ENCODE data around the gene SELENOI.

Gene SELENOI

DNA sequence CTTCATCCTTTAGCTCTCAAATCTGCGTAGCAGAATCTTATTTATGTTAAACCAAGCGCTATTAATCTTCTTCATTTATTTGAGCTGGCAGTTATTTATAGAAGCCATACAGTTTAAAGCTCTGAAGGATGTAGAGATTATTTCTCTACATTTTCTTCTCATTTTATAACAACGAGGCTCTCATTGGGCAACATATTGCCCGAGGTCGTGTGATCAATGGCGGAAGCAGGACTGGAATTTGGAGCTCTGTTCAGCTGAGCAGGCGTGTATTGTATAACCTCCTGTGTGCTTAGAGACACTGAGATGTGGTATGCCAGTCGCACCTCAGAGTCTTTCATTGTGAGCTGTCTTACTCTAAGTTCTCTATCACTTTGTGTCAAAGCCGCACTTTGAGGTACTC is 38.2 kb downstream of the SELENOI start:
- TF ChIP-seq, protein P1, sequence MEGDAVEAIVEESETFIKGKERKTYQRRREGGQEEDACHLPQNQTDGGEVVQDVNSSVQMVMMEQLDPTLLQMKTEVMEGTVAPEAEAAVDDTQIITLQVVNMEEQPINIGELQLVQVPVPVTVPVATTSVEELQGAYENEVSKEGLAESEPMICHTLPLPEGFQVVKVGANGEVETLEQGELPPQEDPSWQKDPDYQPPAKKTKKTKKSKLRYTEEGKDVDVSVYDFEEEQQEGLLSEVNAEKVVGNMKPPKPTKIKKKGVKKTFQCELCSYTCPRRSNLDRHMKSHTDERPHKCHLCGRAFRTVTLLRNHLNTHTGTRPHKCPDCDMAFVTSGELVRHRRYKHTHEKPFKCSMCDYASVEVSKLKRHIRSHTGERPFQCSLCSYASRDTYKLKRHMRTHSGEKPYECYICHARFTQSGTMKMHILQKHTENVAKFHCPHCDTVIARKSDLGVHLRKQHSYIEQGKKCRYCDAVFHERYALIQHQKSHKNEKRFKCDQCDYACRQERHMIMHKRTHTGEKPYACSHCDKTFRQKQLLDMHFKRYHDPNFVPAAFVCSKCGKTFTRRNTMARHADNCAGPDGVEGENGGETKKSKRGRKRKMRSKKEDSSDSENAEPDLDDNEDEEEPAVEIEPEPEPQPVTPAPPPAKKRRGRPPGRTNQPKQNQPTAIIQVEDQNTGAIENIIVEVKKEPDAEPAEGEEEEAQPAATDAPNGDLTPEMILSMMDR (IDR thresholded peaks at IDR 0.05; ENCODE audit: extremely low read depth, missing control alignments), result no peak
- DNase-seq (ENCODE audit: low spot score), result no peak

DNA sequence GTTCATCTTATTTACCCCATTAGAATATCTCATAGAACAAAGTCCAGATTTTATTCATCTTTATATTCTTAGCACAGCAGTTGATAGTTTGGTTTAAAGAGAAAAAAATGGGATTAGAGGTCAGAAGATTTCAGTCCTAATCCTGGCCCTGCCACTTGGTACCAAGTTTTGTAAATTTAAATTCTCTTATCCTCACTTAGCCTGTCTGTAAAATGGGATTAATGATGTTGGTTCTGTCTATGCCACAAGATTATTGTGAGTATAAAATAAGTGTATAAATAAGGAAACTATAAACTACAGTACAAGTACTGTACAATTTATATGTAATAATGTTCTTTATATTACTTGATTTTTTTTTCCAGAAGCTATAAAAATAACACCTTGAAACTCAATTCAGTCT is 38.7 kb downstream of the SELENOI start:
- TF ChIP-seq, protein P1 (IDR thresholded peaks at IDR 0.05; ENCODE audit: extremely low read depth, missing control alignments), result no peak
- no peak for DNase-seq (ENCODE audit: low spot score)

DNA sequence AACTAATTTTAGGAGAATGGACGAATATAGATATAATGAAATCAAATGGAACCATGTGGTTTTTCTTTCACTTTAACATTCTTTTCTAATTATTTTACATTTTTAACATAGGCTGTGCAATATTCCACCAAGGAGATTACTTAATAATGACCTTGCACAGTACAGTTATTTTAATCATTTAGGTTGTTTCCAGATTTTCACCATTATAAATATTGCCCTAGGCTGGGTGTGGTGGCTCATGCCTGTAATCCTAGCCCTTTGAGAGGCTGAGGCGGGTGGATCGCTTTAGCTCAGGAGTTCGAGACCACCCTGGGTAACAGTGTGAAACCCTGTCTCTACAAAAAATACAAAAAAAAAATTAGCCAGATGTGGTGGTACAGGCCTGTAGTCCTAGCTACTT is 41.2 kb downstream of the SELENOI start:
- TF ChIP-seq, protein P1 (IDR thresholded peaks at IDR 0.05; ENCODE audit: extremely low read depth, missing control alignments), result no peak
- DNase-seq (ENCODE audit: low spot score), result no peak

DNA sequence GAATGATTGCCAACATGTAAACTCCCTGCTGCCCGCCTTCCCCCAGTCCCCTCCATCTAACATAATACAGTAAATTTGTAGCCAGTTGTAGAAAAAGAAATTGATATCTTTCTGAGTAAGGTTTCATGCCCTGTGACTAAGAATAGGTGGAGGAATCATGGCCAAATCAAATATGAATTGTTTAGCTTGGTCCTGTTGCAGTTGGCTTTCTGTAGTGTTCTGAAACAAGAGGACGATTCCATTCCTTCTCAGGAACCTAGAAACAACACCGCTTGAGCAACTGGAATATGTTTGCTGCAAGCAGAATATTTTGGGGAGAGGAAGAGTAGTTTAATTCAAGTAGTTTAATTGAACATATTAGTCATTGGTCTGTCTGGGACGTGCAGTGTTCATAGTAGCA is 48.8 kb downstream of the SELENOI start:
- DNase-seq (ENCODE audit: low spot score), result no peak
- TF ChIP-seq, protein P1 (IDR thresholded peaks at IDR 0.05; ENCODE audit: extremely low read depth, missing control alignments), result no peak

DNA sequence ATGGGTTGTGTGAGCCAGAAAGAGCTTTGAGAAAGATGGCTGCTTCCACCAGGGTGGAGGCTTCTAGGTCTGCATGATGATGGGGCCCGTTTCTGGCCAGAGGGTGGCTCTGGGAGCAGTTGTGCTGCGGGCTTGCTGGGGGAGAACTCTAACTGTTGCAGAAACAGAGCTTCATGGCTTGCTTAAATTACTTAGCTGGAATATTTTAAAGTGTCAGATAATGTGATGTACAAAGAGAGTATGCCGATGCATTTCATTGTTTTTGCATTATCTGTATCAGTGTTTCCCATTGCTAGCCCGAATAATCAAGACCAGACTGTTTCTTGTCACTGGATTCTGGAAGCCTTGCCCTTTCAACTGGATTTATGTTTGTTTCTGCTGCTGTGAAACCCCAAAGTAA is 49.5 kb downstream of the SELENOI start:
- DNase-seq (ENCODE audit: low spot score), result no peak
- TF ChIP-seq, protein P1 (IDR thresholded peaks at IDR 0.05; ENCODE audit: extremely low read depth, missing control alignments), result no peak

DNA sequence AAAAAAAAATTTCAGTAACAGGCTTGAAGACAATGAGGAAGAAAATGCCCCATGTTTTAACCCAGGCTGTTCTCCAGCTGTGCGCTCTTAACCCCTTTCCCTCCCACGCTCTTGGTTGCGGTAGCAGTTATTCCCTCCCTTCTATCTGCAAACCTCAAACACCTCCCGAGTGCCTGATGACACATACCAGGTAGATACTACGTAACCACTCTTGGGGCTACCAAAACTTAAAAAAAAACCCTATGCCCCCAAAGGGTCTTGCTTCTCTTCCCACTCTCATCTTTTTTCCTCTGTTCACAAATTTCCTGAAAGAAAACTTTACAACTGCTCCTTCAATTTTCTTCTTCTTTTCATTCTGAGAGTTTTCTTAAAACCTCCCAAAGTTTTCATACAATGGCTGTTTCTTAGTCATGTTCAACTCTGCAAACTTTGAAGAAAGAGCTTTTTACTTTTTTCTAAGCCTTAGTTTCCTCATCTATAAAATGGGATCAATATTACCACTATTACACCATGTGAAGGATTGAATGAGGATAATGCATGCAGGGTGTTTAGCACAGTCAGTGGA is 50.9 kb downstream of the SELENOI start:
- DNase-seq (ENCODE audit: low spot score), result no peak
- TF ChIP-seq, protein P1 (IDR thresholded peaks at IDR 0.05; ENCODE audit: extremely low read depth, missing control alignments), result no peak

DNA sequence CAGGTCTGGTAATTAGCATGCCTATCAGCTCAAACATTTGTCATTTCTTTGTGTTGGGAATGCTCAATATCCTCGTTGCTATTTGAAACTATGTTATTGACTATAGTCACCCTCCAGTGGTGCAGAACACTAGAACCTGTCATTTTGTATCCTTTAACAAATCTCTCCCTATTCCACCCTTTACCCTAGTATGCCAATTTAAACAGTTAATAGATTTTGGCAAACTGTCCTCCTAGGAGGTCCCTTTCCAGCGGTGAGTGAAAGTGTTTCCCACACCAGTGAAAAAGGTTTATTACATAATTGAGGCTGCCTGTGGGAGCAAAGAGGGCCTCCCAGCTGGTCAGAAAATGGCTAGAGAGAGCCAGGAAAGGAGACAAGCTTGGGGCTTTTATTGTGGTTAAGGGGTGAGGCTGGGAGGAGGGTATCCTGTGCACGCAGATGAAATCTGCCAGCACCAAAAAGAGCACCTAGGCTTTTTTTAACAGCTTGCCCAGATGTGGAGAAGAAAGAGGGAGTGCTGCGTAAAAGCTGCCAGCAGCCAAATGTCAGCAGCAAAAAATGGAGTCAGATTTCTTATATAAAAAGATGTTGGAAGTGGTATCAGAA is 53.9 kb downstream of the SELENOI start:
- DNase-seq (ENCODE audit: low spot score), result no peak
- TF ChIP-seq, protein P1 (IDR thresholded peaks at IDR 0.05; ENCODE audit: extremely low read depth, missing control alignments), result no peak

All from GM20000 (cell line).